Measurements from ENCODE around the gene NXPH3.

- no peak for TF ChIP-seq CTCF (IDR thresholded peaks at IDR 0.05)
- no peak for TF ChIP-seq EZH2 (IDR thresholded peaks at IDR 0.05; ENCODE audit: borderline replicate concordance, insufficient read depth, low read depth, low read length, poor library complexity, severe bottlenecking)
Measured at GRCh38 chr17:49588312-49588711, 12.6 kb downstream of the NXPH3 start.

All from B cell (primary cell).